NCI-H128 (cell line): Measurements from ENCODE around the gene BAIAP2L1.
"Not testable (repeated sequence)": the region's sequence is repeated elsewhere in the genome, so short reads cannot be mapped to it uniquely, and the experiment has no call there.

Experiments used
- DNase-seq: peaks from one replicate; lab custom pipeline; 2025; ENCODE audit not compliant: unreplicated experiment; lab: John Stamatoyannopoulos, UW

BAIAP2L1 gene, protein sequence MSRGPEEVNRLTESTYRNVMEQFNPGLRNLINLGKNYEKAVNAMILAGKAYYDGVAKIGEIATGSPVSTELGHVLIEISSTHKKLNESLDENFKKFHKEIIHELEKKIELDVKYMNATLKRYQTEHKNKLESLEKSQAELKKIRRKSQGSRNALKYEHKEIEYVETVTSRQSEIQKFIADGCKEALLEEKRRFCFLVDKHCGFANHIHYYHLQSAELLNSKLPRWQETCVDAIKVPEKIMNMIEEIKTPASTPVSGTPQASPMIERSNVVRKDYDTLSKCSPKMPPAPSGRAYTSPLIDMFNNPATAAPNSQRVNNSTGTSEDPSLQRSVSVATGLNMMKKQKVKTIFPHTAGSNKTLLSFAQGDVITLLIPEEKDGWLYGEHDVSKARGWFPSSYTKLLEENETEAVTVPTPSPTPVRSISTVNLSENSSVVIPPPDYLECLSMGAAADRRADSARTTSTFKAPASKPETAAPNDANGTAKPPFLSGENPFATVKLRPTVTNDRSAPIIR

DNA sequence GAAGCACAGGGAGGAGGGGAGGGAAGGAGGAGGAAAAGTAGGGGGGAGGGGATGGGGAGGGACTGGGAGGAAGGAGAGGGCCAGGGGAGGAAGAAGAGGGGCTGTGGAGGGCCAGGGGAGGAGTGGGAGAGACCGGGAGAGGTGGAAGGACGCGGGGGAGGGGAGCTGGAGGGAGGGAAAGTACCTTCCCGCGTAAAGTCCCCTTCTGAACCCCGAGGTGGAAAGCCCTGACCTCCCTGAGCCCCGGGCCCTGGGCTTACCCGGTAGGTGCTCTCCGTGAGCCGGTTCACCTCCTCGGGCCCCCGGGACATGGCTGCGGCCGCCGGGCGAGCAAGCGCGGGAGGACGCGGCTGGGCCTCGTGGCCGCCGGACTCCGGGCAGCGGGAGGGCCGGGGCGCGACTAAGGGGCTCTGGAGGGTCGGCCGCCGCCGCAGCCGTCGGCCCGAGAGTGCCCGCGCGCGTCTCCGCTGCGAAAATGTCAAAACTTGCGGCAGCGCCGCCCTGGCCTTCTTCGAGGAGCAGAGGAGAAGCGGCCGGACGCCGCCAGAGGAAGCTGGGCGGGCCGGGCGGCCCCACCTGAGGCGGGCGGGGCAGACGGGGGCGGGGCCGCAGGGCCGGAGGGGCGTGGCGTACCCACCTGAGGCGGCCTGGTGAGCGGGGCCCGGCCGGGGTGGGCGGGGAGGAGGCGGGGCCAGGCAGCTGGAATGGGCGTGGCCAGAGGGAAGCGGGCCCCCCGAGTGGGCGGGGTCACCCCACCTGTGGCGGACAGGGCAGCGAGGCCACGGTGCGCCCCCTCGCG lies at the start of gene BAIAP2L1:
Gene BAIAP2L1 (minus strand): TSS at position 549 of the 799 bp plus-strand sequence. CDS start 238 bp downstream, at position 311.
- DNase-seq = peak; percentile 84

DNA sequence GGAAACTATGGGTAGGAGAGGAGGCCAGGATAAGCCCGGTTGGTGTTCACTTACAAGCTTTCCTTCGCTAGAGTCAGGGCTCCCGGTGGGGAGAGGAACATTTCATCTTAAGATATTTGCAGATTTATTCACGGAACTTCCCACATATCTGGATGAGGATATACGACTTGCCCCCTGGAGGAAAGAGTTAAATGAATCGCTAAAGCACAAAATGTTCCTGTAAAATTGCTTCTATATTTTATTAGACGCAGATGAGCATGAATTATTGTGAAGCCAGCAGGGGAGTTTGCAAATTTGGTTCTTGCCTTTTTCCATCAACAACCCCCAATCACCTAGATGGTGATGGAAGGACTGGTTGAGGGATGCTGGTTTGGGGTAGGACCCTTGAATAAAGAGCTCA lies 47.9 kb upstream of the BAIAP2L1 start:
- no peak for DNase-seq

DNA sequence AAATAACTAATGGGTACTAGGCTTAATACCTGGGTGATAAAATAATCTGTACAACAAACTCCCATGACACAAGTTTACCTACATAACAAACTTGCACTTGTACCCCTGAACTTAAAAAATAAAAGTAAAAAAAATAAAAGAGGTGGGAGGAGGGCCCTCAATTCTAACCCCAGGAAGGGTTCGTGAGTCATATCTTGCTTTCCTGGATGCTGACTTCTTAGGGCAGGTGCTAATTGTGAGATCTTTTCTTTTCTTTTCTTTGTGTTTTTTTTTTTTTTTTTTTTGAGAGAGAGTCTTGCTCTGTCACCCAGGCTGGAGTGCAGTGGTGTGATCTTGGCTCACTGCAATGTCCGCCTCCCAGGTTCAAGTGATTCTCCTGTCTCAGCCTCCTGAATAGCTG lies 40.1 kb upstream of the BAIAP2L1 start:
- not testable (repeated sequence) for DNase-seq

DNA sequence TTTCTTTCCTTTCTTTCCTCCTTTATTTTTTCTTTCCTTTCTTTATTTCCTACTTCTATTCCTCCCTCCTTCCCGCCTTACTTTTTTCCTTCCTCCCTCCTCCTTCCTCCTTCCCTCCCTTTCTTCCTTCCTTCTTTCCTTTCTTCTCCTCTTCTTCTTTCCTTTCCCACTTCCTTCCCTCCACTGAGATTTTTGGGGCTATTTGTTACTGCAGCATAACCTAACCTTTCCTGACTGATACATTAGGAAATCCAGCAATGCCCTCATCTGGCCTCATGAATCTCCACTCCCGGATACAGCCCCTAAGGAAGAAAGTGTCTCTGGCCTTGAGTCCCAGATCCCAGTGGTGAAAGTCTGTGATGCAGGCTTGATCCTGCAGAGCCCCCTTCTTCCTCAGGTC lies 38.6 kb upstream of the BAIAP2L1 start:
- no peak for DNase-seq

DNA sequence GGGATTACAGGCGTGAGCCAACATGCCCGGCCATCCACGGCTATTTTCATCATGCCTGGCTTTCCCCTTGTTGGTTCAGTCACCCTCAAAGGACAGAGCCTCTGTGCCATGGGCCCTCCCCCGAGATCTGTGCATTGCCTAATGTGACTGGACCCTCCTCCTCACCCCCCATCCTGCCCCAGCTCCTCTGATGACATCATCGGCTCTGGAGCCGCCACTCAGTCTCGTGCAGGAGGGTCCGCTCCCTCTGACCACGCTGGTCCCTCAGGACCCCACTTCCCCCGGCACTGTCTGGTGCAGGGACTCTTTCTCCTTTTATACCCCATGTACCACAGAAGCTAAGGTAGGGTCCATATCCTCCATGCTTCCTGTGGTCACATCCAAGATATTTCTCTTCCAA lies 33.2 kb upstream of the BAIAP2L1 start:
- no peak for DNase-seq

DNA sequence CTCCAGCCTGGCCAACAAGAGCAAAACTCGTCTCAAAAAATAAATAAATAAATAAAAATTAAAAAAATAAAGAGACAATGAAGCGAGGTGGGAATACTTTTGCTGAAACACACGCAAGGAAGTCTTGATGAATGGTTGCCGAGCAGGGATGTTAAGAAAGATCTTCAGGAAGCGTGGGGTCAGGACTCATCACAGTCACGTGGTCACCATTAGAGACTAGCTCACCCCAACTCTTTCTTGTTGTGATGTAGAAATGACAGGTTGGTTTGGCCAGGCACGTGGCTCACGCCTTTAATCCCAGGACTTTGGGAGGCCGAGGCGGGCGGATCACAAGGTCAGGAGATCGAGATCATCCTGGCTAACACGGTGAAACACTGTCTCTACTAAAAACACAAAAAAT lies 28.9 kb upstream of the BAIAP2L1 start:
- no peak for DNase-seq

DNA sequence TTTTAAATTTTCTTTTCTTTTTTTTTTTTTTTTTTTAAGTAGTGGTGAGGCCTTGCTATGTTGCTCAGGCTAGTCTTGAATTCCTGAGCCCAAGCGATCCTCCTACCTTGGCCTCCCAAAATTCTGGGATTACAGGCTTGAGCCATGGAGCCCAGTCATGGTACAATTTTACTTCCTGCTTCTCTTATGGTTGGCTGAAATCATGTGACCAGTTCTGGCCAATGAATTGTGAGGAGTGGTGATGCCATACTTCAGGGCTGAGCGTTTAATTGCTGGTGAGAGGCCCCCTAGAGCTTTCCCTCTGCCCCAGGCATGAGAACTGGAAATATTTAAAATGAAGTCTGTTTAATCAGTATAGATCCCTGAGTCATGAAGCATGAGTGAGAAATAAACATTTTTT lies 22.2 kb upstream of the BAIAP2L1 start:
- DNase-seq = no peak

DNA sequence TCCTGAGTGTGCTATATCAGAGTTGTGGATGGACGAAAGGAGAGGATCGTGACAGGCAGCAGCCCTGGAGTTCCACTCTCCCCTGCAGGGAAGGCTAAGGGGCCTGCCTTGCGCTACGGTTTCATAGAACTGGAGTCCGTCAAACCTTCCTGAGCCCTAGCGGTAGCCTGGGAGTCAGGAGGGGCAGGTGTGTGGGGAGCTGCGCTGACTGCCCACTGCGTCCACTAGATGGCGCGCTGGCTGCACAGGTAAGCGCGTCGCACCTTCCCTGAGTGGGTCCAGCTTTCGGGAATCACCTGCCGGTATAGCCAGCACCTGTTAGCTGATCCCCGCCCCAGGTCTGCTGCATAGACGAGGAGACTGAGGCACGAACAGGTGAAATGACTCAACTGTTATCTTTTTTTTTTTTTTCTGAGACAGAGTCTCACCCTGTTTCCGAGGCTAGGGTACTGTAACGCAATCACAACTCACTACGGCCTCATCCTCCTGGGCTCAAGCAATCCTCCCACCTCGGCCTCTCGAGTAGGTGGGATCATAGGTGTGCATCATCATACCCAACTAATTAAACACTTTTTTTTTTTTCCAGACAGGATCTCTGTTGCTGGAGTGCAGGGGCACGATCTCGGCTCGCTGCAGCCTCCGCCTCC lies 20.2 kb upstream of the BAIAP2L1 start:
- DNase-seq = peak; percentile 51

DNA sequence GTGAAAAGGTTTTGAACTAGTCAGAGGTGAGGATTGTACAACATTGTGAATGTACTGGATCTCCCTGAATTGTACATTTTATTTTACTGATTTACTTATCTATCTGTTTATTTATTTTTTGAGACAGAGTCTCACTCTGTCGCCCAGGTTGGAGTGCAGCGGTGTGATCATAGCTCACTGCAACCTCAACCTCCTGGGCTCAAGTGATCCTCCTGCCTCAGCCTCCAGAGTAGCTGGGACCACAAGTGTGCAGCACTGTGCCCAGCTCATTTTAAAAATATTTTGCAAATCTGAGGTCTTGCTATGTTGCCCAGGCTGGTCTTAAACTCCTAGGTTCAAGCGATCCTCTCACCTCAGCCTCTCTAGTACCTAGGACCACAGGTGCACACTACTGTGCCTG lies 19.1 kb upstream of the BAIAP2L1 start:
- DNase-seq = not testable (repeated sequence)

DNA sequence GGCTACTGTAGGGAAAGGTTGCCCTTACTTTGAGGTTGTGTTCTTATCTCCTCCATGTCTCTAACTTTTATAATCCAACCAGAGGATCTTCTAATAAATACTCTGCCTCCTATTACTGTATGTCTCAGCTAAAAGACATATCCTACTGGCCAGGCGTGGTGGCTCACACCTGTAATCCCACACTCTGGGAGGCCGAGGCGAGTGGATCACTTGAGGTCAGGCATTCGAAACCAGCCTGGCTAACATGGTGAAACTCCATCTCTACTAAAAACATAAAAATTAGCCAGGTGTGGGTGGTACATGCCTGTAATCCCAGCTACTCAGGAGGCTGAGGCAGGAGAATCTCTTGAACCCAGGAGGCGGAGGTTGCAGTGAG lies 18.4 kb upstream of the BAIAP2L1 start:
- DNase-seq = not testable (repeated sequence)

DNA sequence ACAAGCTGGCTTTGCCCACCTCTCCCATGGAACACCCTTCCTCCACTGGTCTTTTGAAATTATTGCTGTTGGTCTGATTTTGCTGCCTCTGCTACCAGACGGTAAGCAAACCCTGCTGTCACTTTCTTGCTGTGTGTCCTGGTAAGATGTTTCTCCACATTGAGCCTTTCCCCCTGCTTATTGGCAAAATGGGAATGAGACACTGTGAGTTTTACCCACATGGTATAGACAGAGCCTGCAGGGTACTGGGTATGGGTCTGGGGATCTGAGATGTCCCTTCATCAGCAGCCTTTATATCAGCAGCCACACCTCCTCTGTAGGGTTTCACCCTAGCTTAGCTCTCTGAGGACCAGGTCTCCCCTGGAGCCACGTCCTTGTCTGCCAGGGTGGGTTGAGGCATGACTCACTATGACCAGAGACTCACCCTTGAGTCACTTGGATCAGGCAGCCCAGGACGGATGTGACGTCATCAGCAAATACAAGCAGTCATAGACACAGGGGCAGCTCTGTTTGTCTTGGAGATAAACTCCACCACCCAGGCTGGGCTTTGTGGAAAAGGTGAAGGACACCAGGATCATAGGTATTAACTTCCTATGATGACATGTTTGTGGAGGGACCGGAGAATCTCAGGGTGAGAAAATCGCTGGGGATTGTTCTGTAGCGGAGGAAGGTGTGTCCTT lies 17.9 kb upstream of the BAIAP2L1 start:
- DNase-seq = no peak

DNA sequence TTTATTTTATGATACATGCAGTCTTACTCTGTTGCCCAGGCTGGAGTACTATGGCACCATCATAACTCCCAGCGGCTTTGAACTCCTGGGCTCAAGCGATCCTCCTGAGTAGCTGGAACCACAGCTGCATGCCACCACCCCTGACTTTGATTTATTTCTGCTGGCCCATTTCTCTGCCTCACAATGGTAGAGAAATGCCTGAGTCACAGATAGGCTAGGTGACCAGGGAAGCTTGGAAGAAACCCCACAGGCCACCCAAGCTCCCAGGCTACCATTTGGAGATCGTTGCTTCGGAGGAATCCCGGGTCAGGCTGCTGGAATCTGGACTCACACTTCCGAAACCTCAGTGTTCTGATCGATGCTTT lies 17.4 kb upstream of the BAIAP2L1 start:
- no peak for DNase-seq

DNA sequence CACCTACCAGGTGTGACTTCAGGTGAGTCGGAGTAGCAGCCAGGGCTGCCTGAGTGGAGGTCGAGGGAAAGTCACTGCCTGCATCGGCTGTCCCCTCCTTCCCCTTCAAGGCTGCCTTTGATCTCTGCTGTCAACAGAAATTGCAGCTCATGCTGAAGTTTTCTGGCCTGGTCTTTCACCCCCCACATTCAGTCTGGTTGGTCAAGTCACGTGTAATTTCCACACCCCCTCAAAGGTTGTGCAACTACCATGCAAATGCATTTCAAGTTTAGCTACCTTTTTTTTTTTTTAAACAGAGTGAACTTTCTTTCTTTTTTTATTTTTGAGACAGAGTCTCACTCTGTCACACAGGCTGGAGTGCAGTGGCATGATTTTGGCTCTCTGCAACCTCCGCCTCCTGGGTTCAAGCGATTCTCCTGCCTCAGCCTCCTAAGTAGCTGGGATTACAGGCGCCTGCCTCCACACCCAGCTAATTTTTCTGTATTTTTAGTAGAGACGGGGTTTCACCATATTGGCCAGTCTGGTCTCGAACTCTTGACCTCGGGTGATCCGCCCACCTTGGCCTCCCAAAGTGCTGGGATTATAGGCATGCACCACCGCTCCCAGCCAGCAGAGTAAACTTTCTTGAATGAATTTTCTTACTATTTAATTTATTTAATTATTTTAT lies 16.8 kb upstream of the BAIAP2L1 start:
- DNase-seq = not testable (repeated sequence)

DNA sequence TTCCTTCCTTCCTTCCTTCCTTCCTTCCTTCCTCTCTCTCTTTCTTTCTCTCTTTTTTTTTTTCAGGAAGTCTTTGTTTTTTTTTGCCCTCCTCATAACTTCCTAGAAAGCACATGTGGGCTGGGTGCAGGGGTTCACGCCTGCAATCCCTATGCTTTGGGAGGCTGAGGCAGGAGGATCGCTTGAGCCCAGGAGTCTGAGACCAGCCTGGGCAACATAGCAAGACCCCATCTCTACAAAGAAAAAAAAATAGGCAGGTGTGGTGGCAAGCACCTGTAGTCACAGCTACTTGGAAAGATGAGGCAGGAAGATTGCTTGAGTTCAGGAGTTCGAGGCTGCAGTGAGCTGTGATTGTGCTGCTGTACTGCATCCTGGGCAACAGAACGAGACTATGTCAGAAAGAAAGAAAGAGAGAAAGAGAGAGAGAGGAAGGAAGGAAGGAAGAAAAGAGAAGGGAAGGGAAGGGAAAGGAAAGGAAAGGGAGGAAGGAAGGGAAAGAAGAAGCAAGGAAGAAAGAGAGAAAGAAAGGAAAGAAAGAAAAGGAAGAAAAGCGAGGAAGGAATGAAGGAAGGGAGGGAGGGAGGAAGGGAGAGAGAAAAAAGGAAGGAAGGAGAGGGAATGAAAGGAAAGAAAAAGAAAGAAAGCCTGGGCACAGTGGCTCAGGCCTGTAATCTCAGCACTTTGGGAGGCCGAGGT lies 13.5 kb upstream of the BAIAP2L1 start:
- DNase-seq = no peak

DNA sequence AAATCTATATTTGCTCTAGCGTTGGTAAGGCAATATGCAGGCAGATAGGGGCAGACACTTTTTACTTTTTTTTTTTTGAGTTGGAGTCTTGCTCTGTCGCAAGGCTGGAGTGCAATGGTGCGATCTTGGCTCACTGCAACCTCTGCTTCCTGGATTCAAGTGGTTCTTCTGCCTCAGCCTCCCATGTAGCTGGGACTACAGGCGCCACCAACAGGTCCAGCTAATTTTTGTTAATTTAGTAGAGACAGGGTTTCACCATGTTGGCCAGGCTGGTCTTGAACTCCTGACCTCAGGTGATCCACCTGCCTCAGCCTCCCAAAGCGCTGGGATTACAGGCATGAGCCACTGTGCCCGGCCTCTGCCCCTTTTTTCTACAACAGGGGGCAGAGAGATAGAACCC lies 12.8 kb upstream of the BAIAP2L1 start:
- not testable (repeated sequence) for DNase-seq

DNA sequence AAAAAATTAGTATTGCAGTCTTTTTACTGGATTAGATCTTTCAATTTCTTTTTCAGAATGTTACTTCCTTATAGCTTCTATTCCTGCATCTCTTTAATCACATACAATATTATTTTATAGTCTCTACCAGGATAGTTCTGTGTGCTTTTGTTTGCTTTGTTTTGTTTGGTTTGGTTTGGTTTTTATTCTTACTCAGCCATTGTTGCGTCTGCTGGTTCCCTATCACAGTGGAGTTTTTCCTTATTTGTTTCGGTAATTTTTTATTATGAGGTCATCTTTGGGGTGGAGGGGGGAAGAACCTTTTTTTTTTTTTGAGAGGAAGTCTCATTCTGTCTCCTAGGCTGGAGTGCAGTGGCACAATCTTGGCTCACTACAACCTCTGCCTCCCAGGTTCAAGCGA lies 9.0 kb upstream of the BAIAP2L1 start:
- no peak for DNase-seq

DNA sequence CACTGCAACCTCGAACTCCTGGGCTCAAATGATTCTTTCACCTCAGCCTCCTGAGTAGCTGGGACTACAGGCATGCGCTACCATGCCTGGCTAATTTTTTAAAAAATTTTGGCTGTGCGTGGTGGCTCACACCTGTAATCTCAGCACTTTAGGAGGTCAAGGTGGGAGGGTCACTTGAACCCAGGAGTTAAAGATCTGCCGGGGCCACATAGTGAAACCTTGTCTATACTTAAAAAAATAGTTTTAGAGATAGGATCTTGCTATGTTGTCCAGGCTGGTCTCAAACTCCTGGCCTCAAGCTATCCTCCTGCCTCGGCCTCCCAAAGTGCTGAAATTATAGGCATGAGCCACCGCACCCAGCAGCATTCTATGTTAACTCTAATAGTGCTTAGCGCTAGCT lies 7.3 kb upstream of the BAIAP2L1 start:
- not testable (repeated sequence) for DNase-seq

DNA sequence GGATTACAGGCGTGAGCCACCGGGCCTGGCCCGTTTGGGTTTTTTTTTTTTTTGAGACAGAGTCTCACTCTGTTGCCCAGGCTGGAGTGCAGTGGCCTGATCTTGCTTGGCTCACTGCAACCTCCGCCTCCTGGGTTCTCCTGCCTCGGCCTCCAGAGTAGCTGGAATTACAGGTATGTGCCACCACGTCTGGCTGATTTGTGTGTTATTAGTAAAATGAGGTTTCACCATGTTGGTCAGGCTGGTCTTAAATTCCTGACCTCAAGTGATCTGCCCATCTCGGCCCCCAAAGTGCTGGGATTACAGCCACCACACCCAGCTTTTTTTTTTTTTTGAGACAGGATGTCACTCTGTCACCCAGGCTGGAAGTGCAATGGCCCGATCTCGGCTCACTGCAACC lies 5.9 kb upstream of the BAIAP2L1 start:
- no peak for DNase-seq

DNA sequence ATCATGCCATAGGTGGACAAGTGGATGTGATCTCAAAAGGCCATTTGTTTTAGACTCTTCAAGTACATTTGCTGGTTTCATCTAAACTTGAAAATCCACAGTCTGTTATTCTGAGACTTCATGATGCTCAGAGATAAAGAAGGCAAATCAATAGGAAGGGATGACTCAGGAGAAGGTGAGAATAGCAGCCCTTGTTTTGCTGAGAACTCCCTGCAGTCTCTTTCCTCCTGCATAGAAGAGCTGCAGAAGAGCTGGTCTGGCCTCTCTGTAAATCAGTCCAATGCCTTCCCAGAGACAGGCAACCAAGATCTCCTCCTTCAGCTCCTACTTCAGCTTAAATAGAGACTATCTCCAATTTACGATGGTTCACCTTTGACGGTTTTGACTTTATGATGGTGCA lies 4.0 kb upstream of the BAIAP2L1 start:
- no peak for DNase-seq
